GM23338 (cell line): ENCODE data around the gene SELENOV. TPM values are rescaled to one million over a fixed set of nuclear protein-coding genes. Genes with fewer than 3 reads are reported as not detected.

Experiments used
- ATAC-seq: fragments of 200-7000 bp; cut with Tn5 transposase; 3 replicates; pipeline ENCODE4 v1.9.1; 2020
- DNase-seq: peaks from one replicate; pipeline ENCODE4 v3.0.0-alpha.2; 2015; ENCODE audit warnings: low spot score
- H2AFZ ChIP-seq: fragments of 200-600 bp; sonication (generic); 2 replicates; pipeline ENCODE4 v1.8.0; 2016; ENCODE audit warnings: antibody characterized with exemption, mild to moderate bottlenecking, moderate library complexity
- H3F3A ChIP-seq: fragments of 200-600 bp; sonication (generic); replicated peaks from 2 replicates; pipeline ENCODE4 v1.8.0; 2017; ENCODE audit warnings: antibody characterized with exemption, mixed run types, low read depth
- H3K27ac ChIP-seq: fragments of 200-600 bp; sonication (generic); 2 replicates; pipeline ENCODE4 v1.6.1; 2016; ENCODE audit warnings: low read depth
- H3K27me3 ChIP-seq: fragments of 200-600 bp; sonication (generic); 2 replicates; pipeline ENCODE4 v1.8.0; 2016; ENCODE audit warnings: mild to moderate bottlenecking, mixed run types, moderate library complexity; ENCODE audit not compliant: insufficient read depth
- H3K36me3 ChIP-seq: fragments of 200-600 bp; sonication (generic); 2 replicates; pipeline ENCODE4 v1.8.0; 2016; ENCODE audit warnings: mild to moderate bottlenecking; ENCODE audit not compliant: insufficient read depth
- H3K4me1 ChIP-seq: fragments of 200-600 bp; sonication (generic); 2 replicates; pipeline ENCODE4 v1.8.0; 2016; ENCODE audit warnings: mild to moderate bottlenecking, moderate library complexity; ENCODE audit not compliant: insufficient read depth
- H3K4me2 ChIP-seq: fragments of 200-600 bp; sonication (generic); 2 replicates; pipeline ENCODE4 v1.7.1; 2017; ENCODE audit warnings: mixed run types
- H3K4me3 ChIP-seq: fragments of 200-600 bp; sonication (generic); 2 replicates; pipeline ENCODE4 v1.6.1; 2016; ENCODE audit warnings: mixed run types
- H3K79me2 ChIP-seq: fragments of 200-600 bp; sonication (generic); replicated peaks from 2 replicates; pipeline ENCODE4 v1.8.0; 2017; ENCODE audit warnings: mild to moderate bottlenecking; ENCODE audit not compliant: insufficient read depth
- H3K9me2 ChIP-seq: fragments of 200-600 bp; sonication (generic); 2 replicates; pipeline ENCODE4 v1.8.0; 2017; ENCODE audit not compliant: insufficient read depth
- H4K20me1 ChIP-seq: fragments of 200-600 bp; sonication (generic); replicated peaks from 2 replicates; pipeline ENCODE4 v1.8.0; 2017; ENCODE audit warnings: mild to moderate bottlenecking; ENCODE audit not compliant: insufficient read depth
- H3K27ac Mint-ChIP-seq: 2 replicates; pipeline ENCODE4 v1.8.0; 2020; ENCODE audit warnings: inconsistent platforms, mild to moderate bottlenecking, moderate library complexity, mixed read lengths
- H3K27me3 Mint-ChIP-seq: 3 replicates; pipeline ENCODE4 v1.8.0; 2022; ENCODE audit warnings: low read depth, mild to moderate bottlenecking, moderate library complexity, mixed read lengths, inconsistent platforms; ENCODE audit not compliant: insufficient read depth, poor library complexity
- H3K36me3 Mint-ChIP-seq: 3 replicates; pipeline ENCODE4 v1.8.0; 2021; ENCODE audit warnings: low read depth, mild to moderate bottlenecking, inconsistent platforms, moderate library complexity, mixed read lengths
- H3K4me1 Mint-ChIP-seq: 3 replicates; pipeline ENCODE4 v1.8.0; 2020; ENCODE audit warnings: mild to moderate bottlenecking, inconsistent platforms, mixed read lengths
- H3K4me3 Mint-ChIP-seq: 3 replicates; pipeline ENCODE4 v1.8.0; 2021; ENCODE audit warnings: moderate library complexity, mild to moderate bottlenecking, inconsistent platforms, mixed read lengths
- H3K9me3 Mint-ChIP-seq: 3 replicates; pipeline ENCODE4 v1.8.0; 2020; ENCODE audit warnings: moderate library complexity, mild to moderate bottlenecking, inconsistent platforms, mixed read lengths
- CREB1 ChIP-seq: fragments of 250-450 bp; sonication (Bioruptor Pico); IDR thresholded peaks from 2 replicates; pipeline ENCODE4 v1.5.0; 2020; ENCODE audit warnings: low read depth, mild to moderate bottlenecking, moderate library complexity
- CTCF ChIP-seq, 2 experiments: fragments of 200-600 bp in 1 of 2; sonication (generic) in 1 of 2; conservative IDR thresholded peaks; 2 replicates each; pipeline versions ENCODE4 v1.5.1 to v1.6.1; 2016 to 2017; ENCODE audit warnings: antibody characterized with exemption in 2 of 2, low read depth in 2 of 2, mild to moderate bottlenecking in 2 of 2, moderate library complexity in 1 of 2
- ETS1 ChIP-seq: IDR thresholded peaks from 2 replicates; pipeline ENCODE4 v1.6.1; 2016; ENCODE audit warnings: antibody characterized with exemption
- EZH2 ChIP-seq: fragments of 200-600 bp; sonication (generic); IDR thresholded peaks from one replicate; pipeline ENCODE4 v1.8.0; 2017; ENCODE audit warnings: antibody characterized with exemption, mild to moderate bottlenecking, low read depth; ENCODE audit not compliant: unreplicated experiment
- EZH2phosphoT487 ChIP-seq: fragments of 200-600 bp; sonication (generic); IDR thresholded peaks from one replicate; pipeline ENCODE4 v1.8.1; 2018; ENCODE audit warnings: antibody characterized with exemption; ENCODE audit not compliant: unreplicated experiment
- JUNB ChIP-seq: IDR thresholded peaks from one replicate; pipeline ENCODE4 v1.6.1; 2016; ENCODE audit warnings: antibody characterized with exemption; ENCODE audit not compliant: unreplicated experiment
- NANOG ChIP-seq: IDR thresholded peaks from 2 replicates; pipeline ENCODE4 v1.6.1; 2016; ENCODE audit warnings: antibody characterized with exemption, borderline replicate concordance
- POLR2AphosphoS5 ChIP-seq: IDR thresholded peaks from 2 replicates; pipeline ENCODE4 v1.6.1; 2016; ENCODE audit warnings: antibody characterized with exemption, low read depth
- REST ChIP-seq: IDR thresholded peaks from one replicate; pipeline ENCODE4 v1.6.1; 2018; ENCODE audit warnings: antibody characterized with exemption; ENCODE audit not compliant: unreplicated experiment
- STAT1 ChIP-seq: IDR thresholded peaks from one replicate; pipeline ENCODE4 v1.6.1; 2016; ENCODE audit warnings: antibody characterized with exemption; ENCODE audit not compliant: unreplicated experiment
- ZNF114 ChIP-seq: fragments of 250-450 bp; sonication (Bioruptor Pico); IDR thresholded peaks from 2 replicates; pipeline ENCODE4 v1.5.0; 2020; ENCODE audit warnings: mild to moderate bottlenecking, moderate library complexity
- ZNF331 ChIP-seq: fragments of 250-450 bp; sonication (Bioruptor Pico); IDR thresholded peaks from 2 replicates; pipeline ENCODE4 v1.5.0; 2020; ENCODE audit warnings: low read depth, mild to moderate bottlenecking, moderate library complexity
- ZNF462 ChIP-seq: fragments of 250-450 bp; sonication (Bioruptor Pico); IDR thresholded peaks from 2 replicates; pipeline ENCODE4 v1.5.0; 2020; ENCODE audit warnings: mild to moderate bottlenecking, moderate library complexity
- polyA plus RNA-seq: library from polyadenylated mRNA; unstranded; fragments of >200 nt; fragmentation: Nextera tagmentation; extraction: Ambion mirVana; gene quantifications from 2 replicates; pipeline ENCODE4 v1.2.1, GENCODE V29; 2016
- total RNA-seq: library from RNA; depleted of rRNA; stranded (reverse); fragments of >200 nt; shearing (Covaris generic); gene quantifications from 2 replicates; pipeline ENCODE4 v1.2.3, GENCODE V29; 2014

SELENOV gene
- total and polyA plus RNA-seq, 2 experiments from 2014 or later = 8.0 to 8.7 TPM

GRCh38 chr19:39544226-39544903 lies 29.4 kb downstream of the SELENOV start:
- Histone ChIP-seq H3F3A (no peaks in the 10 kb centered on the region), H3K4me3 (no peak overlapping the region), H3K4me2 (no peak overlapping the region), H3K36me3 (no peaks in the 10 kb centered on the region), H3K9me2 (no peaks in the 10 kb centered on the region), H2AFZ (peak overlapping the region; percentile 28; the same call in 1 of the 2 replicates), H4K20me1 (no peaks in the 10 kb centered on the region), H3K4me1 (peaks cover 4% of the 10 kb centered on the region), H3K79me2 (no peaks in the 10 kb centered on the region), H3K27ac (no peak overlapping the region), H3K27me3 (no peaks in the 10 kb centered on the region)
- TF ChIP-seq ZNF462 (CRISPR knock-in tag) (no peak), ZNF114 (no peak), EZH2 (no peak), REST (no peak), JUNB (no peak), NANOG (no peak), ETS1 (no peak), CTCF (conservative IDR thresholded peaks at IDR 0.05; ENCODE audit: low read depth in 2 of 2) (no peak), STAT1 (no peak), CREB1 (no peak), EZH2phosphoT487 (no peak), POLR2AphosphoS5 (no peak), ZNF331 (CRISPR knock-in tag) (no peak)
- Mint-ChIP-seq H3K4me1 (peaks cover 15% of the 10 kb centered on the region), H3K27me3 (peaks cover 14% of the 10 kb centered on the region), H3K4me3 (no peak overlapping the region), H3K27ac (no peak overlapping the region), H3K36me3 (no peaks in the 10 kb centered on the region; the same call in 2 of the 3 replicates), H3K9me3 (no peaks in the 10 kb centered on the region)
- ATAC-seq (no peak), DNase-seq (no peak)
